Measurements from ENCODE around the gene BSN.
"Not testable (repeated sequence)": the region's sequence is repeated elsewhere in the genome, so short reads cannot be mapped to it uniquely, and the experiment has no call there.

Gene BSN

GRCh38 chr3:49695350-49696015 lies 141.2 kb downstream of the BSN start:
- not testable (repeated sequence) for H3K27me3 ChIP-seq (ENCODE audit: control insufficient read depth in 1 of 2, insufficient read depth in 1 of 2, low read length in 2 of 2); H3K14ac ChIP-seq (ENCODE audit: low read length in 2 of 2); H2BK120ac ChIP-seq (ENCODE audit: low read depth, low read length); H2BK5ac ChIP-seq (ENCODE audit: low read depth, low read length, poor library complexity, severe bottlenecking); H3K9ac ChIP-seq (ENCODE audit: low read length); H2AK5ac ChIP-seq (ENCODE audit: low read length, severe bottlenecking); H3K9me3 ChIP-seq (ENCODE audit: control insufficient read depth, low read length); H3K4me3 ChIP-seq (ENCODE audit: insufficient read depth in 1 of 2, low read depth in 1 of 2, low read length in 2 of 2); H3K27ac ChIP-seq (ENCODE audit: low read length, poor library complexity, severe bottlenecking); H2BK12ac ChIP-seq (ENCODE audit: low read length in 2 of 2); H2AFZ ChIP-seq (ENCODE audit: low read depth, low read length); H4K8ac ChIP-seq (ENCODE audit: low read length); H3K4ac ChIP-seq (ENCODE audit: low read depth in 1 of 2, low read length in 2 of 2); DNase-seq; H3K4me2 ChIP-seq (ENCODE audit: low read length, poor library complexity, severe bottlenecking); H3K23ac ChIP-seq (ENCODE audit: low read length in 2 of 2); H2BK15ac ChIP-seq (ENCODE audit: low read depth, poor library complexity, severe bottlenecking); H3K18ac ChIP-seq (ENCODE audit: low read depth in 1 of 2, low read length in 2 of 2); H4K91ac ChIP-seq (ENCODE audit: low read length)
- Histone ChIP-seq H3K4me1 (ENCODE audit: control insufficient read depth, insufficient read depth, low read depth, low read length) (peaks cover 18% of the 10 kb centered on the region), H3K79me1 (replicated peaks; ENCODE audit: low read length, poor library complexity, severe bottlenecking) (peaks cover 16% of the 10 kb centered on the region), H3K36me3 (ENCODE audit: control insufficient read depth in 1 of 2, insufficient read depth in 2 of 2, low read depth in 1 of 2, low read length in 2 of 2) (peaks cover 22 to 40% of the 10 kb centered on the region in 2 experiments)
- 93% methylated on average over 4 of the region's 4 CpGs for WGBS

- no peak overlapping the region for H3K4me3 ChIP-seq (ENCODE audit: insufficient read depth in 1 of 2, low read depth in 1 of 2, low read length in 2 of 2)
- 94% methylated on average over 11 of the region's 16 CpGs for WGBS
- H4K91ac ChIP-seq (ENCODE audit: low read length), result no peak overlapping the region
- H2AK5ac ChIP-seq (ENCODE audit: low read length, severe bottlenecking), result no peak overlapping the region
- no peak for DNase-seq
- H3K36me3 ChIP-seq (ENCODE audit: control insufficient read depth in 1 of 2, insufficient read depth in 2 of 2, low read depth in 1 of 2, low read length in 2 of 2), result peaks cover 45 to 73% of the 10 kb centered on the region in 2 experiments
- H4K8ac ChIP-seq (ENCODE audit: low read length), result no peak overlapping the region
- no peak overlapping the region for H2BK15ac ChIP-seq (ENCODE audit: low read depth, poor library complexity, severe bottlenecking)
- H3K23ac ChIP-seq (ENCODE audit: low read length in 2 of 2), result no peak overlapping the region
- no peak overlapping the region for H2BK12ac ChIP-seq (ENCODE audit: low read length in 2 of 2)
- no peak overlapping the region for H3K18ac ChIP-seq (ENCODE audit: low read depth in 1 of 2, low read length in 2 of 2)
- no peak overlapping the region for H3K4me2 ChIP-seq (ENCODE audit: low read length, poor library complexity, severe bottlenecking)
- peaks cover 7% of the 10 kb centered on the region for H3K79me1 ChIP-seq (replicated peaks; ENCODE audit: low read length, poor library complexity, severe bottlenecking)
- H3K4me1 ChIP-seq (ENCODE audit: control insufficient read depth, insufficient read depth, low read depth, low read length), result peaks cover 12% of the 10 kb centered on the region
- H2BK5ac ChIP-seq (ENCODE audit: low read depth, low read length, poor library complexity, severe bottlenecking), result no peak overlapping the region
- H3K9ac ChIP-seq (ENCODE audit: low read length), result no peak overlapping the region
- no peaks in the 10 kb centered on the region for H3K9me3 ChIP-seq (ENCODE audit: control insufficient read depth, low read length)
- no peak overlapping the region for H2AFZ ChIP-seq (ENCODE audit: low read depth, low read length)
- no peak overlapping the region for H3K27ac ChIP-seq (ENCODE audit: low read length, poor library complexity, severe bottlenecking)
- H3K27me3 ChIP-seq (ENCODE audit: control insufficient read depth in 1 of 2, insufficient read depth in 1 of 2, low read length in 2 of 2), result no peaks in the 10 kb centered on the region
- no peak overlapping the region for H3K14ac ChIP-seq (ENCODE audit: low read length in 2 of 2)
- H2BK120ac ChIP-seq (ENCODE audit: low read depth, low read length), result no peak overlapping the region
- no peak overlapping the region for H3K4ac ChIP-seq (ENCODE audit: low read depth in 1 of 2, low read length in 2 of 2)
Measured at GRCh38 chr3:49699281-49699979, 145.2 kb downstream of the BSN start.

GRCh38 chr3:49700014-49700413 lies 145.7 kb downstream of the BSN start:
- Histone ChIP-seq H2AFZ (ENCODE audit: low read depth, low read length) (no peak overlapping the region), H3K36me3 (ENCODE audit: control insufficient read depth in 1 of 2, insufficient read depth in 2 of 2, low read depth in 1 of 2, low read length in 2 of 2) (peaks cover 51 to 79% of the 10 kb centered on the region in 2 experiments), H3K27ac (ENCODE audit: low read length, poor library complexity, severe bottlenecking) (no peak overlapping the region), H3K4me3 (ENCODE audit: insufficient read depth in 1 of 2, low read depth in 1 of 2, low read length in 2 of 2) (no peak overlapping the region), H2BK12ac (ENCODE audit: low read length in 2 of 2) (no peak overlapping the region), H3K18ac (ENCODE audit: low read depth in 1 of 2, low read length in 2 of 2) (no peak overlapping the region), H3K79me1 (replicated peaks; ENCODE audit: low read length, poor library complexity, severe bottlenecking) (peaks cover 7% of the 10 kb centered on the region), H3K27me3 (ENCODE audit: control insufficient read depth in 1 of 2, insufficient read depth in 1 of 2, low read length in 2 of 2) (no peaks in the 10 kb centered on the region), H2BK15ac (ENCODE audit: low read depth, poor library complexity, severe bottlenecking) (no peak overlapping the region), H3K23ac (ENCODE audit: low read length in 2 of 2) (no peak overlapping the region), H2BK5ac (ENCODE audit: low read depth, low read length, poor library complexity, severe bottlenecking) (no peak overlapping the region), H4K91ac (ENCODE audit: low read length) (no peak overlapping the region), H3K4me2 (ENCODE audit: low read length, poor library complexity, severe bottlenecking) (no peak overlapping the region), H2BK120ac (ENCODE audit: low read depth, low read length) (no peak overlapping the region), H3K9me3 (ENCODE audit: control insufficient read depth, low read length) (no peaks in the 10 kb centered on the region), H3K14ac (ENCODE audit: low read length in 2 of 2) (no peak overlapping the region), H2AK5ac (ENCODE audit: low read length, severe bottlenecking) (no peak overlapping the region), H3K4me1 (ENCODE audit: control insufficient read depth, insufficient read depth, low read depth, low read length) (peaks cover 12% of the 10 kb centered on the region), H3K4ac (ENCODE audit: low read depth in 1 of 2, low read length in 2 of 2) (no peak overlapping the region), H4K8ac (ENCODE audit: low read length) (no peak overlapping the region), H3K9ac (ENCODE audit: low read length) (no peak overlapping the region)
- DNase-seq, result no peak
- WGBS, result 92% methylated on average over 8 of the region's 8 CpGs

- H2AK5ac ChIP-seq (ENCODE audit: low read length, severe bottlenecking), result no peak overlapping the region
- no peaks in the 10 kb centered on the region for H3K9me3 ChIP-seq (ENCODE audit: control insufficient read depth, low read length)
- no peak for DNase-seq
- peaks cover 13% of the 10 kb centered on the region for H3K4me1 ChIP-seq (ENCODE audit: control insufficient read depth, insufficient read depth, low read depth, low read length)
- no peaks in the 10 kb centered on the region for H3K27me3 ChIP-seq (ENCODE audit: control insufficient read depth in 1 of 2, insufficient read depth in 1 of 2, low read length in 2 of 2)
- H3K79me1 ChIP-seq (replicated peaks; ENCODE audit: low read length, poor library complexity, severe bottlenecking), result peaks cover 7% of the 10 kb centered on the region
- no peak overlapping the region for H3K4me3 ChIP-seq (ENCODE audit: insufficient read depth in 1 of 2, low read depth in 1 of 2, low read length in 2 of 2)
- H3K23ac ChIP-seq (ENCODE audit: low read length in 2 of 2), result no peak overlapping the region
- 81% methylated on average over 13 of the region's 13 CpGs for WGBS
- H3K14ac ChIP-seq (ENCODE audit: low read length in 2 of 2), result no peak overlapping the region
- no peak overlapping the region for H4K8ac ChIP-seq (ENCODE audit: low read length)
- no peak overlapping the region for H4K91ac ChIP-seq (ENCODE audit: low read length)
- no peak overlapping the region for H3K4me2 ChIP-seq (ENCODE audit: low read length, poor library complexity, severe bottlenecking)
- no peak overlapping the region for H3K9ac ChIP-seq (ENCODE audit: low read length)
- no peak overlapping the region for H2BK5ac ChIP-seq (ENCODE audit: low read depth, low read length, poor library complexity, severe bottlenecking)
- no peak overlapping the region for H3K18ac ChIP-seq (ENCODE audit: low read depth in 1 of 2, low read length in 2 of 2)
- no peak overlapping the region for H2BK120ac ChIP-seq (ENCODE audit: low read depth, low read length)
- no peak overlapping the region for H2BK15ac ChIP-seq (ENCODE audit: low read depth, poor library complexity, severe bottlenecking)
- H2AFZ ChIP-seq (ENCODE audit: low read depth, low read length), result no peak overlapping the region
- H3K27ac ChIP-seq (ENCODE audit: low read length, poor library complexity, severe bottlenecking), result no peak overlapping the region
- H3K36me3 ChIP-seq (ENCODE audit: control insufficient read depth in 1 of 2, insufficient read depth in 2 of 2, low read depth in 1 of 2, low read length in 2 of 2), result peaks cover 55 to 84% of the 10 kb centered on the region in 2 experiments
- H3K4ac ChIP-seq (ENCODE audit: low read depth in 1 of 2, low read length in 2 of 2), result no peak overlapping the region
- no peak overlapping the region for H2BK12ac ChIP-seq (ENCODE audit: low read length in 2 of 2)
Measured at GRCh38 chr3:49700453-49701128, 146.3 kb downstream of the BSN start.

All from mesenchymal stem cell (in vitro differentiated cells and primary cell).